Endodermal cell (in vitro differentiated cells): ENCODE measurements around the gene STK11. TPM values are rescaled to one million over a fixed set of nuclear protein-coding genes. Genes with fewer than 3 reads are reported as not detected.

Experiments used
- DNase-seq: peaks from one replicate; pipeline ENCODE4 v3.0.0-alpha.2; 2017
- H3K27ac ChIP-seq: 2 replicates; pipeline ENCODE4 v1.5.1; 2013; ENCODE audit warnings: mild to moderate bottlenecking, low read depth, low read length, moderate library complexity
- H3K27me3 ChIP-seq: 2 replicates; pipeline ENCODE4 v1.6.1; 2013; ENCODE audit warnings: mild to moderate bottlenecking, low read length, moderate library complexity; ENCODE audit not compliant: insufficient read depth, control insufficient read depth, poor library complexity, severe bottlenecking
- H3K36me3 ChIP-seq: 2 replicates; pipeline ENCODE4 v1.7.0; 2013; ENCODE audit warnings: mild to moderate bottlenecking, low read length, moderate library complexity; ENCODE audit not compliant: control insufficient read depth, insufficient read depth
- H3K4me1 ChIP-seq: one replicate; pipeline ENCODE4 v1.7.0; 2013; ENCODE audit warnings: low read length; ENCODE audit not compliant: control insufficient read depth, insufficient read depth
- H3K4me3 ChIP-seq: 2 replicates; pipeline ENCODE4 v1.5.1; 2013; ENCODE audit warnings: mild to moderate bottlenecking, low read length, moderate library complexity
- H3K9ac ChIP-seq: 2 replicates; pipeline ENCODE4 v1.6.1; 2013; ENCODE audit warnings: mild to moderate bottlenecking, low read length, moderate library complexity; ENCODE audit not compliant: poor library complexity, severe bottlenecking; ENCODE audit errors: extremely low read depth
- H3K9me3 ChIP-seq: 2 replicates; pipeline ENCODE4 v1.6.1; 2013; ENCODE audit warnings: mild to moderate bottlenecking, low read length, moderate library complexity; ENCODE audit not compliant: control insufficient read depth
- H3K27ac Mint-ChIP-seq: 2 replicates; pipeline ENCODE4 v1.8.0; 2020; ENCODE audit warnings: mixed read lengths
- H3K27me3 Mint-ChIP-seq: 2 replicates; pipeline ENCODE4 v1.8.0; 2021; ENCODE audit warnings: mild to moderate bottlenecking, mixed read lengths; ENCODE audit not compliant: insufficient read depth
- H3K36me3 Mint-ChIP-seq: 2 replicates; pipeline ENCODE4 v1.8.0; 2020; ENCODE audit warnings: low read depth, mixed read lengths
- H3K4me1 Mint-ChIP-seq: 2 replicates; pipeline ENCODE4 v1.8.0; 2020; ENCODE audit warnings: mixed read lengths
- H3K4me3 Mint-ChIP-seq: 2 replicates; pipeline ENCODE4 v1.8.0; 2020; ENCODE audit warnings: mild to moderate bottlenecking, moderate library complexity, mixed read lengths
- H3K9me3 Mint-ChIP-seq: 2 replicates; pipeline ENCODE4 v1.8.0; 2020; ENCODE audit warnings: mild to moderate bottlenecking, mixed read lengths
- WGBS, 2 experiments: methylation state at CpG; one replicate each; pipeline versions ENCODE4 v1.1.5 to v1.1.7; 2013; ENCODE audit warnings: missing lambda C conversion rate in 2 of 2, mixed read lengths in 1 of 2; ENCODE audit not compliant: insufficient coverage in 1 of 2, insufficient read length in 1 of 2; 5-methylcytosine and 5-hydroxymethylcytosine counted together
- total RNA-seq, 2 donors: library from RNA; stranded (reverse); fragmentation: NEBNext Ultra II Directional in 1 of 2; extraction: Animal tissue kit (Norgen Biotek cat#: 25700) in 1 of 2; gene quantifications; 2 replicates in 1 of 2; 3 replicates in 1 of 2; pipeline ENCODE4 v1.2.1, GENCODE V29; 2021
- TF ChIP-seq, protein P1 (sequence below): fragments of 200-600 bp; sonication (generic); conservative IDR thresholded peaks from 2 replicates; pipeline ENCODE4 v1.5.0; 2021; ENCODE audit warnings: antibody characterized with exemption, mild to moderate bottlenecking

STK11 gene
- total RNA-seq, 2 donors from 2014 or later, result 78.8 to 81.4 TPM

DNA sequence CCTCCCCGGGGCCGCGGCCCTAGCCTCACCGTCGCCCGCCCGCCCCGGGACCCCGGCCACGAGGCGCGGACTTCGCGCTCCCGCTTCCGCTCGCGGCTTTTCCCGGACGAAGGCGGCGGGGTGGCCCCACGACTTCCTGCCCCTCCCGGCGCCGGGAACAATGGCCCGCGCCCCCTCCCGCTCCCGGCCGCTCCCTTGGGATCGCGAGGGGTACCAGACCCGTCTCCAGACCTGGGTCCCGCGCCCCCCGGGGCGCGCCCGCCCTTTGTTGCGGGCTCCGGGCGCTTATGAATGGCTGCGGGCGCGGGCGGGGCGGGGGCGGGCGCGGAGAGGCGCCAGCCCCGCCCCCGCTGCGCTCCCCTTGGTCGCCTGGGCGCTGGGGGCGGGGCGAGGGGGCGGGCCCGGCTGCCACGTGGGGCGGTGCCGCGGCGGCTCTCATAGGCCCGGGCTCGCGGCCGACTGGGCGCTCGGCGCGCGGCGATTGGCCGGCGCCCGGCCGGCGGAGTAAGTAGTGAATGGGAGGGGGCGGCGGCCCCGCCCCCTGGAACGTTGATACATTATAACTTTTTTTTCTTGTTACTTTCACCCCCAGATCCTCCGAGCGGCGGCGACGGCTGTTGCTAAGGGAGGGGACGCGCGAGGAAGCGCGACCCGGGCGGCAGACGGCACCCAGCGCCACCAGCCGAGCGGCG is 43.9 kb downstream of the STK11 start:
- peak overlapping the region; percentile 71 for H3K4me3 ChIP-seq
- H3K4me3 Mint-ChIP-seq, result peak overlapping the region; percentile 87
- no peaks in the 10 kb centered on the region for H3K9me3 Mint-ChIP-seq
- no peaks in the 10 kb centered on the region for H3K27me3 Mint-ChIP-seq
- H3K27me3 ChIP-seq, result no peaks in the 10 kb centered on the region
- peaks cover 2% of the 10 kb centered on the region for H3K4me1 Mint-ChIP-seq
- DNase-seq, result peak; percentile 97
- H3K4me1 ChIP-seq, result peaks cover 10% of the 10 kb centered on the region
- TF ChIP-seq, protein P1, sequence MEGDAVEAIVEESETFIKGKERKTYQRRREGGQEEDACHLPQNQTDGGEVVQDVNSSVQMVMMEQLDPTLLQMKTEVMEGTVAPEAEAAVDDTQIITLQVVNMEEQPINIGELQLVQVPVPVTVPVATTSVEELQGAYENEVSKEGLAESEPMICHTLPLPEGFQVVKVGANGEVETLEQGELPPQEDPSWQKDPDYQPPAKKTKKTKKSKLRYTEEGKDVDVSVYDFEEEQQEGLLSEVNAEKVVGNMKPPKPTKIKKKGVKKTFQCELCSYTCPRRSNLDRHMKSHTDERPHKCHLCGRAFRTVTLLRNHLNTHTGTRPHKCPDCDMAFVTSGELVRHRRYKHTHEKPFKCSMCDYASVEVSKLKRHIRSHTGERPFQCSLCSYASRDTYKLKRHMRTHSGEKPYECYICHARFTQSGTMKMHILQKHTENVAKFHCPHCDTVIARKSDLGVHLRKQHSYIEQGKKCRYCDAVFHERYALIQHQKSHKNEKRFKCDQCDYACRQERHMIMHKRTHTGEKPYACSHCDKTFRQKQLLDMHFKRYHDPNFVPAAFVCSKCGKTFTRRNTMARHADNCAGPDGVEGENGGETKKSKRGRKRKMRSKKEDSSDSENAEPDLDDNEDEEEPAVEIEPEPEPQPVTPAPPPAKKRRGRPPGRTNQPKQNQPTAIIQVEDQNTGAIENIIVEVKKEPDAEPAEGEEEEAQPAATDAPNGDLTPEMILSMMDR, result no peak
- no peak overlapping the region for H3K27ac Mint-ChIP-seq
- peak overlapping the region; percentile 99 for H3K27ac ChIP-seq
- H3K36me3 ChIP-seq, result peaks cover 26% of the 10 kb centered on the region
- H3K9ac ChIP-seq, result peak overlapping the region; percentile 95
- WGBS, 2 experiments, result 0% methylated on average over 13 to 102 of the region's 102 CpGs
- H3K9me3 ChIP-seq, result no peaks in the 10 kb centered on the region
- H3K36me3 Mint-ChIP-seq, result peaks cover 17% of the 10 kb centered on the region

DNA sequence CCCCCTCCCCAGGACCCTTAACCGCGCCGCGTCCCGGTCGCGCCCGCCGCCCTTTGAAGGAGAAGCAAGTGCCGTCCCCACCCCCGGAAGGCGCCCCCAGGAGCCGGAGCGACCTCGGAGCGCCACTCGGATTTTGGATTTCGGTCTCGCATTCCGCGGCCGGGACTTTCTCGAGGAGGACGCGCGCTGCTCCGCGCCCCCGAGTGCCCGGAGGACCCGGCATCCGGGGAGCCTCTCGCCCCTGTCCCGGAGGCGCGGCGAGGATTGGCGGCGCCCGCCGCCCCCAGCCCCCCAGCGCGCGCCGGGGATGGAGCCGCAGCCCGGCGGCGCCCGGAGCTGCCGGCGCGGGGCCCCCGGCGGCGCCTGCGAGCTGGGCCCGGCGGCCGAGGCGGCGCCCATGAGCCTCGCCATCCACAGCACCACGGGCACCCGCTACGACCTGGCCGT is 44.4 kb downstream of the STK11 start:
- no peaks in the 10 kb centered on the region for H3K27me3 ChIP-seq
- H3K27ac ChIP-seq, result peak overlapping the region; percentile 91
- H3K4me3 ChIP-seq, result peak overlapping the region; percentile 71
- peak overlapping the region; percentile 95 for H3K9ac ChIP-seq
- H3K36me3 ChIP-seq, result peaks cover 31% of the 10 kb centered on the region
- 0% methylated on average over 16 to 67 of the region's 67 CpGs for WGBS, 2 experiments
- no peaks in the 10 kb centered on the region for H3K27me3 Mint-ChIP-seq
- no peak overlapping the region for H3K27ac Mint-ChIP-seq
- TF ChIP-seq, protein P1, result no peak
- no peak for DNase-seq
- peak overlapping the region; percentile 87 for H3K4me3 Mint-ChIP-seq
- peaks cover 21% of the 10 kb centered on the region for H3K36me3 Mint-ChIP-seq
- no peaks in the 10 kb centered on the region for H3K9me3 ChIP-seq
- H3K4me1 Mint-ChIP-seq, result no peaks in the 10 kb centered on the region
- peaks cover 5% of the 10 kb centered on the region for H3K4me1 ChIP-seq
- no peaks in the 10 kb centered on the region for H3K9me3 Mint-ChIP-seq

DNA sequence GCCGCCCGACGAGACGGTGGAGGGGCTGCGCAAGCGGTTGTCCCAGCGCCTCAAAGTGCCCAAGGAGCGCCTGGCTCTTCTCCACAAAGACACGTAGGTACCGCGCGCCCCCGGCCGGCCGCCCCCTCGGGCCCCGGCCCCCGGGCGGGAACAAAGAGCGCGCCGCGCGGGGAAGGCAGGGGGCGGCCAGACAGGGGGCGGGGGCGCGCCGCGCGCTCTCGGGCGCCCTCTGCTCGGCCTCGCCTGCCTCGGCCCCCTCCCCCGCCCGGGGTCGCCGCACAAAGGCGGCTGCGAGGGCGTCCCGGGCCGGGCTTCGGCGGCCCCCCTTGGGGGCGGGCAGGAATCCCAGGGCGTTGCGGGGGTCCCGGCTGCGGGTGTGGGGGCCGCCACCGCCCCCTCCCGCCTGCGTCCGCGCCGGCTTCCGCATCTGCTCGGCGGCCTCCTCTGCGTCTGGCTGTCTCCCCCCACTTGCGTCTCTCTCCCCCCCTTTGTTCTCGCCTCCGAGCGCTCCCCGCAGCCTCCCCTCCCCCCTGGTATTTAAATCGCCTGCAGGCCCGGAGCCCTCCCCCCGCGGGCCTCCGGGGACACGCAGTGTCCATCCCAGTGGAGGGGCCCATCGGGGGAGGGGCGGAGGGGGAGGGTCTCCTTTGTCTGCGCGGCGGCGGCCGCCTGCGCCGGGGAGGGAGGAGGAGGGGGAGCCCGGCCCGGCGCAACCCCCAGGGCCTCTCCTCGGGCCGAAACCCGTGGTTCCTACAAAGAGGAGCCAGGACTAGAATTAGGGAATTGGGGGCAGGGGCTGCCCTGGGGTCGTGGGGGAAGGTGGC is 45.1 kb downstream of the STK11 start:
- Histone ChIP-seq H3K27ac (peak overlapping the region; percentile 91), H3K9ac (peak overlapping the region; percentile 95), H3K9me3 (no peaks in the 10 kb centered on the region), H3K27me3 (no peaks in the 10 kb centered on the region), H3K4me3 (peak overlapping the region; percentile 85), H3K4me1 (peaks cover 5% of the 10 kb centered on the region), H3K36me3 (peaks cover 38% of the 10 kb centered on the region)
- Mint-ChIP-seq H3K4me1 (no peaks in the 10 kb centered on the region), H3K4me3 (peak overlapping the region; percentile 87), H3K27ac (peak overlapping the region; percentile 91), H3K36me3 (peaks cover 28% of the 10 kb centered on the region), H3K9me3 (no peaks in the 10 kb centered on the region), H3K27me3 (no peaks in the 10 kb centered on the region)
- WGBS, 2 experiments, result 0% methylated on average over 2 to 85 of the region's 90 CpGs
- peak; percentile 84 for DNase-seq
- TF ChIP-seq, protein P1, result no peak
